OCI-LY3 (cell line): ENCODE results near the gene GABRB2.
"Not testable (repeated sequence)": the region's sequence is repeated elsewhere in the genome, so short reads cannot be mapped to it uniquely, and the experiment has no call there.

Source experiments
- H2AFZ ChIP-seq: fragments of 200-600, 300-600 bp; shearing (Covaris generic); 2 replicates; pipeline ENCODE4 v1.6.0; 2014; ENCODE audit warnings: antibody characterized with exemption, low read depth, low read length
- H3K27ac ChIP-seq: fragments of 200-600, 300-600 bp; sonication (generic); 2 replicates; pipeline ENCODE4 v1.5.1; 2014; ENCODE audit warnings: mild to moderate bottlenecking, low read length, moderate library complexity, mixed read lengths
- H3K27me3 ChIP-seq: fragments of 200-600, 300-600 bp; sonication (generic); 2 replicates; pipeline ENCODE4 v1.6.1; 2014; ENCODE audit warnings: low read depth, low read length, mixed read lengths
- H3K36me3 ChIP-seq: fragments of 200-600, 300-600 bp; sonication (generic); replicated peaks from 2 replicates; pipeline ENCODE3; 2014; ENCODE audit warnings: low read depth, low read length, mixed read lengths
- H3K4me1 ChIP-seq: fragments of 300-600, 200-600 bp; sonication (generic); 2 replicates; pipeline ENCODE4 v1.6.1; 2014; ENCODE audit warnings: low read length, mixed read lengths
- H3K4me2 ChIP-seq: fragments of 200-600, 300-600 bp; sonication (generic); 2 replicates; pipeline ENCODE4 v1.6.1; 2014; ENCODE audit warnings: low read length, mixed read lengths
- H3K4me3 ChIP-seq: fragments of 300-600, 200-600 bp; sonication (generic); 2 replicates; pipeline ENCODE4 v1.5.1; 2014; ENCODE audit warnings: antibody characterized with exemption, mild to moderate bottlenecking, low read length, moderate library complexity
- H3K79me2 ChIP-seq: fragments of 300-600, 200-600 bp; shearing (Covaris generic); 2 replicates; pipeline ENCODE4 v1.6.1; 2014; ENCODE audit warnings: mild to moderate bottlenecking, low read length, mixed read lengths
- H3K9ac ChIP-seq: fragments of 300-600, 200-600 bp; shearing (Covaris generic); 2 replicates; pipeline ENCODE4 v1.6.0; 2014; ENCODE audit warnings: mild to moderate bottlenecking, low read length, moderate library complexity
- H3K9me3 ChIP-seq: fragments of 200-600, 300-600 bp; shearing (Covaris generic); 2 replicates; pipeline ENCODE4 v1.6.1; 2014; ENCODE audit warnings: low read length, mixed read lengths; ENCODE audit not compliant: insufficient read depth
- H4K20me1 ChIP-seq: fragments of 200-600, 300-600 bp; sonication (generic); 2 replicates; pipeline ENCODE4 v1.6.1; 2016; ENCODE audit warnings: low read length, mixed read lengths; ENCODE audit not compliant: insufficient read depth
- CTCF ChIP-seq: fragments of 200-600, 300-600 bp; sonication (generic); IDR thresholded peaks from 2 replicates; pipeline ENCODE4 v1.5.1; 2014; ENCODE audit warnings: antibody characterized with exemption, low read length, low read depth
- EZH2phosphoT487 ChIP-seq: fragments of 200-600 bp; shearing (Covaris generic); IDR thresholded peaks from 2 replicates; pipeline ENCODE4 v1.6.1; 2018; ENCODE audit warnings: antibody characterized with exemption, mixed run types, low read depth

The GABRB2 gene

GRCh38 chr5:161246749-161247148 is 299.8 kb downstream of the GABRB2 start:
- Histone ChIP-seq H3K4me3 (no peak overlapping the region), H3K79me2 (no peaks in the 10 kb centered on the region), H3K4me2 (no peak overlapping the region), H3K9me3 (no peaks in the 10 kb centered on the region), H3K27me3 (no peaks in the 10 kb centered on the region), H4K20me1 (no peaks in the 10 kb centered on the region), H3K27ac (no peak overlapping the region), H2AFZ (no peak overlapping the region), H3K36me3 (no peaks in the 10 kb centered on the region), H3K4me1 (no peaks in the 10 kb centered on the region), H3K9ac (no peak overlapping the region)
- TF ChIP-seq CTCF (no peak), EZH2phosphoT487 (no peak)

DNA sequence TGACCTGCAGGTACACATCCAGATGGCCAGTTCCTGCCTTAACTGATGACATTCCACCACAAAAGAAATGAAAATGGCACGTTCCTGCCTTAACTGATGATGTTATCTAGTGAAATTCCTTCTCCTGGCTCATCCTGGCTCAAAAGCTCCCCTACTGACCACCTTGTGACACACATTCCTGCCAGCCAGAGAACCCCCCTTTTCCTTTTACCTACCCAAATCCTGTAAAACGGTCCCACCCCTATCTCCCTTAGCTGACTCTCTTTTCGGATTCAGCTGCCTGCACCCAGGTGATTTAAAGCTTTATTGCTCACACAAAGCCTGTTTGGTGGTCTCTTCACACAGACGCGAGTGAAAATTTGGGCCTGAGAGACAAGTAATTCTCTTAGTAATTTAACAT is 300.7 kb downstream of the GABRB2 start:
- H3K9ac ChIP-seq, H3K4me1 ChIP-seq, H3K27me3 ChIP-seq, H2AFZ ChIP-seq, H3K79me2 ChIP-seq, H3K4me2 ChIP-seq, H4K20me1 ChIP-seq, H3K36me3 ChIP-seq, H3K9me3 ChIP-seq, H3K27ac ChIP-seq, H3K4me3 ChIP-seq: not testable (repeated sequence)
